Esophagus muscularis mucosa (tissue), 4 donors: ENCODE data around the gene STAB2. TPM values are rescaled to one million over a fixed set of nuclear protein-coding genes. Genes with fewer than 3 reads are reported as not detected.

ENCODE experiments used
- DNase-seq: peaks from one replicate; pipeline ENCODE4 v3.0.0-alpha.2; 2017; ENCODE audit errors: extremely low spot score
- H3K27ac ChIP-seq, 4 donors: fragments of 200-600 bp; sonication (generic); replicated peaks in 1 of 4; 1 replicate in 3 of 4; 2 replicates in 1 of 4; pipeline ENCODE4 v1.5.1; 2016 to 2019; ENCODE audit warnings: mild to moderate bottlenecking in 1 of 4
- H3K27me3 ChIP-seq, 4 donors: fragments of 200-600 bp; sonication (generic); one replicate each; pipeline versions ENCODE4 v1.5.1 to v1.6.0; 2016 to 2019
- H3K36me3 ChIP-seq, 4 donors: fragments of 200-600 bp; sonication (generic); one replicate each; pipeline ENCODE4 v1.5.1; 2016 to 2019
- H3K4me1 ChIP-seq, 4 donors: fragments of 200-600 bp; sonication (generic); one replicate each; pipeline ENCODE4 v1.5.1; 2016 to 2019
- H3K4me3 ChIP-seq, 4 donors: fragments of 200-600 bp; sonication (generic); 1 replicate in 2 of 4; 2 replicates in 2 of 4; pipeline ENCODE4 v1.5.1; 2016 to 2019; ENCODE audit warnings: mild to moderate bottlenecking in 4 of 4, moderate library complexity in 1 of 4
- H3K9me3 ChIP-seq, 4 donors: fragments of 200-600 bp; sonication (generic); 1 replicate in 3 of 4; 2 replicates in 1 of 4; pipeline ENCODE4 v1.5.1; 2016 to 2019
- CTCF ChIP-seq, 3 experiments: fragments of 200-600 bp in 2 of 3; fragments of 450-650 bp in 1 of 3; sonication (generic) in 2 of 3; IDR thresholded peaks; one replicate each; pipeline ENCODE4 v1.5.1; 2017 to 2019; ENCODE audit warnings: antibody characterized with exemption in 3 of 3, mild to moderate bottlenecking in 2 of 3, moderate library complexity in 1 of 3
- EP300 ChIP-seq: sonication (generic); formaldehyde crosslinking; IDR thresholded peaks from one replicate; pipeline ENCODE4 v1.6.1; 2017; ENCODE audit warnings: antibody characterized with exemption
- POLR2A ChIP-seq: fragments of 450-650 bp; IDR thresholded peaks from one replicate; pipeline ENCODE4 v1.6.1; 2017; ENCODE audit warnings: antibody characterized with exemption, moderate library complexity, mild to moderate bottlenecking, low read depth
- POLR2AphosphoS5 ChIP-seq, 2 donors: sonication (generic); formaldehyde crosslinking; IDR thresholded peaks; one replicate each; pipeline ENCODE4 v1.6.1; 2017; ENCODE audit warnings: antibody characterized with exemption in 2 of 2
- WGBS: methylation state at CpG from one replicate; pipeline ENCODE4 v1.1.5; 2018; 5-methylcytosine and 5-hydroxymethylcytosine counted together
- intact Hi-C: fragments of 100-400 bp; cut with DNase I; formaldehyde crosslinking; loops from one replicate; pipeline ENCODE4 v1.15.1; 2023
- total RNA-seq, 4 donors: library from RNA; depleted of rRNA; stranded (reverse); fragments of >200 nt; gene quantifications; one replicate each; pipeline versions ENCODE4 v1.1.0 to v1.2.1, GENCODE V29; 2016

STAB2 gene
- total RNA-seq, 4 donors from 2014 or later: under 0.01 to 0.50 (median 0.29) TPM; not detected in 1

DNA sequence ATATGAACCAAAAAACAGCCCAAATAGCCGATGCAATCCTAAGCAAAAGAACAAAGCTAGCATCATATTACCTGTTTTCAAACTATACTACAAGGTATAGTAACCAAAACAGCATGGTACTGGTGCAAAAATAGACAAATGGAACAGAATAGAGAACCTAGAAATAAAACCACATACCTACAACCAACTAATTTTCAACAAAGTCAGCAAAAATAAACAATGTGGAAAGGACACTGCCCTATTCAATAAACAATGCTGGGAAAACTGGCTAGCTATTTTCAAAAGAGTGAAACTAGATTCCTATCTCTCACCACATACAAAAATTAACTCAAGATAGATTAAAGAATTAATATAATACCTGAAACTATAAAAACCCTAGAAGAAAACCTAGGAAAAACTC lies 17.8 kb upstream of the STAB2 start:
- 91% methylated on average over 1 of the region's 1 CpG for WGBS
- peaks cover 0 to 23% (median 0%) of the 10 kb centered on the region in 4 donors for H3K27me3 ChIP-seq
- TF ChIP-seq POLR2A: no peak
- no peak for TF ChIP-seq CTCF (IDR thresholded peaks at IDR 0.05)
- no peak for TF ChIP-seq EP300
- TF ChIP-seq POLR2AphosphoS5 (IDR thresholded peaks at IDR 0.05): no peak
- intact Hi-C loops: no loop called here
- no peak overlapping the region for H3K27ac ChIP-seq
- peaks cover 0 to 17% (median 12%) of the 10 kb centered on the region in 4 donors for H3K9me3 ChIP-seq
- H3K36me3 ChIP-seq: no peaks in the 10 kb centered on the region
- H3K4me1 ChIP-seq: no peaks in the 10 kb centered on the region
- no peak overlapping the region for H3K4me3 ChIP-seq
- no peak for DNase-seq

- Histone ChIP-seq H3K27me3 (peaks cover 0 to 23% (median 0%) of the 10 kb centered on the region in 4 donors), H3K4me1 (peaks cover 2 to 12% (median 8%) of the 10 kb centered on the region in 4 donors), H3K4me3 (no peak overlapping the region), H3K27ac (no peak overlapping the region), H3K9me3 (peaks cover 0 to 8% (median 6%) of the 10 kb centered on the region in 4 donors), H3K36me3 (no peaks in the 10 kb centered on the region)
- intact Hi-C loops: no loop called here
- 42% methylated on average over 16 of the region's 18 CpGs for WGBS
- no peak for TF ChIP-seq POLR2AphosphoS5 (IDR thresholded peaks at IDR 0.05)
- TF ChIP-seq CTCF (IDR thresholded peaks at IDR 0.05): no peak
- no peak for TF ChIP-seq POLR2A
- TF ChIP-seq EP300: no peak
- peak; percentile 55 for DNase-seq
Observed at GRCh38 chr12:103571286-103571685, 15.8 kb upstream of the STAB2 start.

- H3K27me3 ChIP-seq: peaks cover 0 to 23% (median 0%) of the 10 kb centered on the region in 4 donors
- TF ChIP-seq POLR2AphosphoS5 (IDR thresholded peaks at IDR 0.05): no peak
- no peak for TF ChIP-seq CTCF (IDR thresholded peaks at IDR 0.05)
- no peak for TF ChIP-seq EP300
- no peak for TF ChIP-seq POLR2A
- peak; percentile 2 for DNase-seq
- H3K27ac ChIP-seq: no peak overlapping the region
- no peak overlapping the region for H3K4me3 ChIP-seq
- 90% methylated on average over 4 of the region's 4 CpGs for WGBS
- H3K4me1 ChIP-seq: peaks cover 2 to 18% (median 8%) of the 10 kb centered on the region in 4 donors
- no peaks in the 10 kb centered on the region for H3K9me3 ChIP-seq
- intact Hi-C loops: no loop called here
- no peaks in the 10 kb centered on the region for H3K36me3 ChIP-seq
Observed at GRCh38 chr12:103572312-103573045, 14.6 kb upstream of the STAB2 start.

DNA sequence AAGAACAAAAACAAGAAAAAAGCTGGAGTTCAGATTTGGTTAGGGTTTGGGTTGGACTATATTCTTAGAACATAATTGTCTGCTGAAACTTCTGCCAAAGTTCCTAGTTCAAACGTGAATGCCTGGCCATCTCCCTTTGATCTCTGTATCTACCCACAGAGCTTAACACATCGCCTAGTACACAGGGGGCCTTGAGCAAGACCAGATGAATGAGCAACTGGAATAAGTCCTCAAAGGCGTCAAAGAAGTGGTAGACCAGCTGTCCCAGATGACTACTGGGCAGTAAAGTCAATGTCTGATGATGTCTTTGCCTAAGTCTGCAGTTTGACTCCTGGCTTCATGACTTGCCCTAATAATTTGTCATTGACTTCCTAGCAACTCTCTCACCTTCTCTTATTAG lies 13.9 kb upstream of the STAB2 start:
- peak; percentile 26 for DNase-seq
- Histone ChIP-seq H3K4me1 (peaks cover 2 to 18% (median 8%) of the 10 kb centered on the region in 4 donors), H3K36me3 (no peaks in the 10 kb centered on the region), H3K4me3 (no peak overlapping the region), H3K27ac (no peak overlapping the region), H3K27me3 (peaks cover 0 to 21% (median 0%) of the 10 kb centered on the region in 4 donors), H3K9me3 (no peaks in the 10 kb centered on the region)
- WGBS: 75% methylated on average over 3 of the region's 3 CpGs
- no peak for TF ChIP-seq EP300
- TF ChIP-seq POLR2AphosphoS5 (IDR thresholded peaks at IDR 0.05): no peak
- no peak for TF ChIP-seq CTCF (IDR thresholded peaks at IDR 0.05)
- no peak for TF ChIP-seq POLR2A
- intact Hi-C loops: no loop called here
